ENCODE data around the gene ACOXL. TPM values are rescaled to one million over a fixed set of nuclear protein-coding genes. Genes with fewer than 3 reads are reported as not detected.

The ACOXL gene
- polyA plus RNA-seq, 3 donors: 0.35 TPM; not detected in 2

GRCh38 chr2:110897966-110898365 is 165.6 kb downstream of the ACOXL start:
- Mint-ChIP-seq H3K27ac (no peak overlapping the region), H3K4me1 (no peaks in the 10 kb centered on the region), H3K36me3 (no peaks in the 10 kb centered on the region), H3K4me3 (no peak overlapping the region), H3K27me3 (ENCODE audit: low read depth in 3 of 3) (peaks cover 0 to 4% (median 1%) of the 10 kb centered on the region in 3 donors), H3K9me3 (peaks cover 3 to 19% (median 13%) of the 10 kb centered on the region in 7 donors)
- Histone ChIP-seq H3K36me3 (replicated peaks in 1 of 2; ENCODE audit: control insufficient read depth in 1 of 2, insufficient read depth in 2 of 2, low read length in 2 of 2) (no peaks in the 10 kb centered on the region), H3K9me3 (replicated peaks in 1 of 2; ENCODE audit: control insufficient read depth in 1 of 2, insufficient read depth in 1 of 2, low read length in 2 of 2) (no peaks in the 10 kb centered on the region), H2AFZ (ENCODE audit: insufficient read depth, low read depth, low read length, poor library complexity, severe bottlenecking) (no peak overlapping the region), H4K20me1 (ENCODE audit: insufficient read depth, low read length) (no peaks in the 10 kb centered on the region), H3K27me3 (ENCODE audit: control insufficient read depth in 2 of 2, insufficient read depth in 2 of 2, low read length in 2 of 2) (no peaks in the 10 kb centered on the region), H3K4me1 (ENCODE audit: control insufficient read depth in 1 of 2, insufficient read depth in 2 of 2, low read length in 2 of 2) (no peaks in the 10 kb centered on the region), H3K79me2 (ENCODE audit: insufficient read depth, low read length) (no peaks in the 10 kb centered on the region), H3K4me3 (replicated peaks in 1 of 3; ENCODE audit: low read depth in 2 of 3, low read length in 3 of 3) (no peak overlapping the region), H3K9ac (ENCODE audit: insufficient read depth, low read length, poor library complexity, severe bottlenecking) (no peak overlapping the region), H3K27ac (ENCODE audit: low read depth in 1 of 2, low read length in 2 of 2) (no peak overlapping the region), H3K4me2 (replicated peaks; ENCODE audit: extremely low read depth, low read length, poor library complexity, severe bottlenecking) (no peak overlapping the region)
- WGBS (ENCODE audit: insufficient coverage): no CpG with 5 or more reads among the region's 2 CpGs
- intact Hi-C loops (cut with micrococcal nuclease): no loop called here
- no peak for TF ChIP-seq CTCF (IDR thresholded peaks at IDR 0.05)
- DNase-seq: no peak

- Mint-ChIP-seq H3K36me3 (no peaks in the 10 kb centered on the region), H3K4me1 (no peaks in the 10 kb centered on the region), H3K27me3 (ENCODE audit: low read depth in 3 of 3) (peaks cover 1 to 2% (median 1%) of the 10 kb centered on the region in 3 donors), H3K27ac (no peak overlapping the region), H3K9me3 (peaks cover 3 to 16% (median 13%) of the 10 kb centered on the region in 7 donors), H3K4me3 (no peak overlapping the region)
- H3K4me2 ChIP-seq (replicated peaks; ENCODE audit: extremely low read depth, low read length, poor library complexity, severe bottlenecking): no peak overlapping the region
- H3K4me1 ChIP-seq (ENCODE audit: control insufficient read depth in 1 of 2, insufficient read depth in 2 of 2, low read length in 2 of 2): no peaks in the 10 kb centered on the region
- DNase-seq: no peak
- H3K27me3 ChIP-seq (ENCODE audit: control insufficient read depth in 2 of 2, insufficient read depth in 2 of 2, low read length in 2 of 2): no peaks in the 10 kb centered on the region
- no peak overlapping the region for H3K9ac ChIP-seq (ENCODE audit: insufficient read depth, low read length, poor library complexity, severe bottlenecking)
- no peaks in the 10 kb centered on the region for H4K20me1 ChIP-seq (ENCODE audit: insufficient read depth, low read length)
- no peak for TF ChIP-seq CTCF (IDR thresholded peaks at IDR 0.05)
- H3K36me3 ChIP-seq (replicated peaks in 1 of 2; ENCODE audit: control insufficient read depth in 1 of 2, insufficient read depth in 2 of 2, low read length in 2 of 2): no peaks in the 10 kb centered on the region
- intact Hi-C loops (cut with micrococcal nuclease): no loop called here
- no peaks in the 10 kb centered on the region for H3K79me2 ChIP-seq (ENCODE audit: insufficient read depth, low read length)
- H3K27ac ChIP-seq (ENCODE audit: low read depth in 1 of 2, low read length in 2 of 2): no peak overlapping the region
- no peak overlapping the region for H3K4me3 ChIP-seq (replicated peaks in 1 of 3; ENCODE audit: low read depth in 2 of 3, low read length in 3 of 3)
- no CpG with 5 or more reads among the region's 2 CpGs for WGBS (ENCODE audit: insufficient coverage)
- H2AFZ ChIP-seq (ENCODE audit: insufficient read depth, low read depth, low read length, poor library complexity, severe bottlenecking): no peak overlapping the region
- no peaks in the 10 kb centered on the region for H3K9me3 ChIP-seq (replicated peaks in 1 of 2; ENCODE audit: control insufficient read depth in 1 of 2, insufficient read depth in 1 of 2, low read length in 2 of 2)
Observed at GRCh38 chr2:110900191-110900590, 167.8 kb downstream of the ACOXL start.
